ENCODE measurements around the gene HEYL. TPM values are rescaled to one million over a fixed set of nuclear protein-coding genes. Genes with fewer than 3 reads are reported as not detected.

The HEYL gene
- total and polyA plus RNA-seq, 4 donors: 7.6 to 19.6 (median 10.9) TPM

DNA sequence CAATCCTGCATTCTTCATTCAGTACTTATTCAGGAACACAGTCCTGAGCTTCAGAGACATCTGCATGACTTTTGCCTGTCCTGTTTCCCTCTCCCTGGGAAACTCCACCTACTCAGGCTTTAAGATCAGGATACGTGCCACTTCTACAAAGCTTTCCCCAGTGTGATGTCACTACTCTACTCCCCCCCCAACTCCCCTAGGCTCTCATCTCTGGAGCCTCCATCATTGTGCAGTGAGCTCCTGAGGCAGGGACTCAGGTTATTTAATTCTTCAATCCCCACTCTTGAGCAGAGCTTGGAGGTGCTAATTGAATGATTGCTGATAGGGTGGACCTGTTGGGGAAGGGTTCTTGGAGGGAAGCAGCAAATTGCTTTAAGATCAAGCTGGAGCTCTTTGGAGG lies 31.2 kb upstream of the HEYL start:
- Histone ChIP-seq H3K27me3 (ENCODE audit: control insufficient read depth in 3 of 3, insufficient read depth in 3 of 3, low read length in 2 of 3) (peaks cover 3 to 36% (median 19%) of the 10 kb centered on the region in 3 donors), H3K9ac (ENCODE audit: insufficient read depth in 1 of 2, low read length in 2 of 2) (no peak overlapping the region)

GRCh38 chr1:39668894-39669293 lies 29.5 kb upstream of the HEYL start:
- no peak for DNase-seq
- no peak for TF ChIP-seq CTCF (IDR thresholded peaks at IDR 0.05; ENCODE audit: control extremely low read depth, extremely low read depth)
- H3K27me3 ChIP-seq (ENCODE audit: control insufficient read depth in 3 of 3, insufficient read depth in 3 of 3, low read length in 2 of 3): peaks cover 3 to 34% (median 19%) of the 10 kb centered on the region in 3 donors

More for the DNA sequence above, 31.2 kb upstream of the HEYL start:
- Histone ChIP-seq H3K4me1 (ENCODE audit: control insufficient read depth in 5 of 5, insufficient read depth in 5 of 5, low read length in 5 of 5) (peaks cover 0 to 12% (median 5%) of the 10 kb centered on the region in 5 donors), H3K27ac (ENCODE audit: low read depth in 1 of 2, low read length in 1 of 2) (no peak overlapping the region), H3K36me3 (ENCODE audit: control insufficient read depth in 4 of 4, insufficient read depth in 4 of 4, low read length in 4 of 4) (no peaks in the 10 kb centered on the region), H3K4me3 (no peak overlapping the region), H3K9me3 (ENCODE audit: control insufficient read depth in 4 of 4, insufficient read depth in 3 of 4, low read length in 3 of 4) (peaks cover 0 to 3% (median 0%) of the 10 kb centered on the region in 4 donors)
- WGBS, 2 donors: 56 to 63% methylated on average over 1 of the region's 1 CpG
- ATAC-seq (ENCODE audit: insufficient read depth, low FRiP score): no peak
- TF ChIP-seq CTCF (IDR thresholded peaks at IDR 0.05; ENCODE audit: control extremely low read depth, extremely low read depth): no peak
- no peak for DNase-seq

DNA sequence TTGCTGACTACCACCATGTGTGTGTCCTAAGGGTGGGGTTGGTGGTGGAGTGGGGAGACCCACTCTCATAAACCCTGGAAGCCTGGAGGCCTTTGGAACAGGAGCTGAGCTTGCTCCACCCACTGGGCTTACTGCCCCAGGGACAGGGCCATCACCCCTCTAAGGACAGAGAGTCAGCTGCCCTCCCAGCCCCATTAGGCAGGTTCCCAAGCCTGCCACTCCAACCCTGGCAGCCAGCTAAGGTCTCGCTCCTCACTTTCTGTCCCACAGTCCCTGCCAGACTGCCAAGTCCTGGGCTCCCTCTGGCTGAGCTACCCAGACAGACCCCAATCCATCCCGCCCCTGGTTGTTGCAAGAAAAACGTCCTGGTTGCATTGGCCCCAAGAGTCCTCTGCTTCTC lies 28.7 kb upstream of the HEYL start:
- no peak overlapping the region for H3K27ac ChIP-seq (ENCODE audit: low read depth in 1 of 2, low read length in 1 of 2)
- no peak for DNase-seq
- peaks cover 3 to 30% (median 18%) of the 10 kb centered on the region in 3 donors for H3K27me3 ChIP-seq (ENCODE audit: control insufficient read depth in 3 of 3, insufficient read depth in 3 of 3, low read length in 2 of 3)
- H3K36me3 ChIP-seq (ENCODE audit: control insufficient read depth in 4 of 4, insufficient read depth in 4 of 4, low read length in 4 of 4): no peaks in the 10 kb centered on the region
- WGBS, 2 donors: 85 to 91% methylated on average over 3 of the region's 3 CpGs
- no peak overlapping the region for H3K9ac ChIP-seq (ENCODE audit: insufficient read depth in 1 of 2, low read length in 2 of 2)
- no peak for TF ChIP-seq CTCF (IDR thresholded peaks at IDR 0.05; ENCODE audit: control extremely low read depth, extremely low read depth)
- ATAC-seq (ENCODE audit: insufficient read depth, low FRiP score): no peak
- peaks cover 0 to 12% (median 5%) of the 10 kb centered on the region in 5 donors for H3K4me1 ChIP-seq (ENCODE audit: control insufficient read depth in 5 of 5, insufficient read depth in 5 of 5, low read length in 5 of 5)
- H3K9me3 ChIP-seq (ENCODE audit: control insufficient read depth in 4 of 4, insufficient read depth in 3 of 4, low read length in 3 of 4): peaks cover 0 to 3% (median 0%) of the 10 kb centered on the region in 4 donors
- no peak overlapping the region for H3K4me3 ChIP-seq

More at GRCh38 chr1:39668894-39669293, 29.5 kb upstream of the HEYL start:
- WGBS, 2 donors: 96 to 97% methylated on average over 3 of the region's 3 CpGs
- Histone ChIP-seq H3K36me3 (ENCODE audit: control insufficient read depth in 4 of 4, insufficient read depth in 4 of 4, low read length in 4 of 4) (no peaks in the 10 kb centered on the region), H3K4me3 (no peak overlapping the region), H3K9ac (ENCODE audit: insufficient read depth in 1 of 2, low read length in 2 of 2) (no peak overlapping the region), H3K4me1 (ENCODE audit: control insufficient read depth in 5 of 5, insufficient read depth in 5 of 5, low read length in 5 of 5) (peaks cover 0 to 12% (median 5%) of the 10 kb centered on the region in 5 donors), H3K9me3 (ENCODE audit: control insufficient read depth in 4 of 4, insufficient read depth in 3 of 4, low read length in 3 of 4) (peaks cover 0 to 3% (median 0%) of the 10 kb centered on the region in 4 donors), H3K27ac (ENCODE audit: low read depth in 1 of 2, low read length in 1 of 2) (no peak overlapping the region)
- no peak for ATAC-seq (ENCODE audit: insufficient read depth, low FRiP score)

- H3K27ac ChIP-seq (ENCODE audit: low read depth in 1 of 2, low read length in 1 of 2): no peak overlapping the region
Measured at GRCh38 chr1:39666772-39667171, 27.3 kb upstream of the HEYL start.

More at GRCh38 chr1:39666772-39667171, 27.3 kb upstream of the HEYL start:
- no peaks in the 10 kb centered on the region for H3K36me3 ChIP-seq (ENCODE audit: control insufficient read depth in 4 of 4, insufficient read depth in 4 of 4, low read length in 4 of 4)
- H3K9me3 ChIP-seq (ENCODE audit: control insufficient read depth in 4 of 4, insufficient read depth in 3 of 4, low read length in 3 of 4): peaks cover 0 to 3% (median 0%) of the 10 kb centered on the region in 4 donors
- ATAC-seq (ENCODE audit: insufficient read depth, low FRiP score): no peak
- 87 to 95% methylated on average over 3 of the region's 3 CpGs for WGBS, 2 donors
- no peak overlapping the region for H3K4me3 ChIP-seq
- DNase-seq: no peak
- peaks cover 3 to 21% (median 10%) of the 10 kb centered on the region in 3 donors for H3K27me3 ChIP-seq (ENCODE audit: control insufficient read depth in 3 of 3, insufficient read depth in 3 of 3, low read length in 2 of 3)
- H3K9ac ChIP-seq (ENCODE audit: insufficient read depth in 1 of 2, low read length in 2 of 2): no peak overlapping the region
- peaks cover 0 to 7% (median 0%) of the 10 kb centered on the region in 5 donors for H3K4me1 ChIP-seq (ENCODE audit: control insufficient read depth in 5 of 5, insufficient read depth in 5 of 5, low read length in 5 of 5)
- no peak for TF ChIP-seq CTCF (IDR thresholded peaks at IDR 0.05; ENCODE audit: control extremely low read depth, extremely low read depth)
